CD1c-positive myeloid dendritic cell (primary cell): ENCODE data around the gene ERLEC1.
"Not testable (repeated sequence)": the region's sequence is repeated elsewhere in the genome, so short reads cannot be mapped to it uniquely, and the experiment has no call there.

Source experiments
- DNase-seq: peaks from one replicate; pipeline ENCODE4 v3.0.0-alpha.2; 2016; ENCODE audit errors: extremely low spot score

The ERLEC1 gene

GRCh38 chr2:53829273-53829979 lies 42.6 kb downstream of the ERLEC1 start:
- DNase-seq: no peak

GRCh38 chr2:53829980-53830290 lies 43.1 kb downstream of the ERLEC1 start:
- DNase-seq: not testable (repeated sequence)

DNA sequence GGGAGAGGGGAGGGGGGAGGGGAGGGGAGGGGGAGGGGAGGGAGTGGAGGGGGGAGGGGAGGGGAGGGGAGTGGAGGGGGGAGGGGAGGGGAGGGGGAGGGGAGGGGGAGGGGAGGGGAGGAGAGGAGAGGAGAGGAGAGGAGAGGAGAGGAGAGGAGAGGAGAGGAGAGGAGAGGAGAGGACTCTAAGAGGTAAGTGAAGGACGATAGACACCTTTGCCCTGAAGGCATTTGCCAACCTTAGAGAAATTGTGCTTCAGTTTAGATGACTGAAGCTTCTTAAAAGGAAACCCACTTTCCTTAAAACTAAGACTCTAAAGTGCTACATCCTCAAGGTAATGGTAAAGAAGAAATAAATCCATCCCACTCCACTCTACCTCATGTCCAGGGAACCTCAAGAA lies 53.7 kb downstream of the ERLEC1 start:
- no peak for DNase-seq

GRCh38 chr2:53841651-53842050 lies 54.8 kb downstream of the ERLEC1 start:
- not testable (repeated sequence) for DNase-seq

GRCh38 chr2:53842891-53843290 lies 56.0 kb downstream of the ERLEC1 start:
- DNase-seq: no peak

GRCh38 chr2:53843595-53843994 lies 56.8 kb downstream of the ERLEC1 start:
- no peak for DNase-seq

GRCh38 chr2:53848062-53848461 lies 61.2 kb downstream of the ERLEC1 start:
- DNase-seq: no peak

DNA sequence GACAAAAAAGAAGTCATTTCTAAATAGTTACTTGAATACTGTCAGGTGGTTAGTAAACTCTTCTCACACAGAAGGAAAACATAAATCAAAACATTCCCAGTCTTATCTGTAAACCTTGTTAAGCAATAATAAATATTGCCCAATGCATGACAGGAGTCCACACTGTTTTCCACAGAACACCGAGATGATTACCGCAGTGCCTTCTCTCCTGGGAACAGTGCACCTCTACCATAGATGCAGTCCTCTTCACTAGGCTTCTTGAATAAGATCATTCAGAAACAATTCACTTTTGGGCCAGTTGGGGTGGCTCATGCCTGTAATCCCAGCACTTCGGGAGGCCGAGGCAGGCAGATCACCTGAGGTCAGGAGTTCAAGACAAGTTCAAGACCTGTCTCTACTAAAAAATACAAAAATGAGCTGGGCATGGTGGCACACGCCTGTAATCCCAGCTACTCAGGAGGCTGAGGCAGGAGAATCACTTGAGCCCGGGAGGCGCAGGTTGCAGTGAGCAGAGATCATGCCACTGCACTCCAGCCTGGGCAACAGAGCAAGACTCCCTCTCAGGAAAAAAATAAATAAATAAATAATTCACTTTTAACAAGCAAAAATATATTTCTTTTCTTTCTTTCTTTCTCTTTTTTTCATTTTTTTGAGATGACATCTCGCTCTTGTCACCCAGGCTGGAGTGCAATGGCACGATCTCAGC lies 64.4 kb downstream of the ERLEC1 start:
- not testable (repeated sequence) for DNase-seq

DNA sequence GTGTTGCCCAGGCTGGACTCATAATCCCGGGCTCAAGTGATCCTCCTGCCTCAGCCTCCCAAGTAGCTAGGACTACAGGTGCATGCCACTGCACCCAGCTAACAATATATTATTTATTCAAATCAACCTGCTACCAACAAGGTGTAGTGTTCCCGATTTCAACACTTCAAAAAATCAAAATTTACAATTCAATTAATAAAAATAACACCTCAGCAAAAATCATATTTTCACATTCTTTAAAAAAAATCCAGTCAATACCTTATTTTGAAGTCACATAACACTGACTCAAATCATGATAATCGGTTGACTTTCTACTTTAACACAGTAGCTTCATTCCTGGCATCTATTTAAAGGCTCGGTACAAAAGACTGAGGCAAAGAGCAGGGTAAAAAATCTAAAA lies 65.7 kb downstream of the ERLEC1 start:
- no peak for DNase-seq

DNA sequence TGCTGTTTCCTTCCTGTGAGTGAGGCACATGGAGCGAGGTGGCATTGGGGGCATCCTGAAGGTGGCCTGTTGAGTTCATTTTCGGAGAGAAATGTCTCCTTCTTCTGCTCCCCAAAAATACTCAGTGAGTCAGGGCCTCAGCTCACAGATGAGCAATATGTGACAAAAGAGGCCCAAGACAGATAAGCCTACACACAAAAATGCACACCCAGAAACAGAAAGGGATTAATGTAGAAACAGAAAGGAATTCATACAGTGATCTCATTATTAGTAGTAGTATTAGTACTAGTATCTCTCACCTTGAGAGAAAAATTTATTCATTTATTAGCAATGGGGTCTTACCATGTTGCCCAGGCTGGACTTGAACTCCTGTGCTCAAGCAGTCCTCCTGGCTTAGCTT lies 67.8 kb downstream of the ERLEC1 start:
- DNase-seq: no peak

DNA sequence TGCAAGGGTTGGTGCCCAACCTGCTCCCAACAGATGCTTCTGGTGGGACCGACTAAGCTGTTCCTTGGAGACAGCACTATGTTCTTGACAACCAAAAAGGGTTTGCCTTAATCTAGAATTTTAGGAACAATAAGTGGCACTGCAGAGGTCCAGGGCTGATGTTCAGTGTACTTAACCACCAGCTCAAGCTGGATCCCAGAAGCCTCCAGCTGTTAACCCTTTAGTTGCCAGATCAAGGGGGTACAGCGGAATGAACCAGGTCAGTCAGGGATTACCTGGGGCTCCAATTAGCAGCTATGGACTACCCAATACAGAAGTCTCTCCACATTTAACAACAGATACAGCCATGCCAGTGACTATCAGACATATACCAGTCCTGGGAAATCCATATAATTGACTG lies 69.4 kb downstream of the ERLEC1 start:
- DNase-seq: no peak

DNA sequence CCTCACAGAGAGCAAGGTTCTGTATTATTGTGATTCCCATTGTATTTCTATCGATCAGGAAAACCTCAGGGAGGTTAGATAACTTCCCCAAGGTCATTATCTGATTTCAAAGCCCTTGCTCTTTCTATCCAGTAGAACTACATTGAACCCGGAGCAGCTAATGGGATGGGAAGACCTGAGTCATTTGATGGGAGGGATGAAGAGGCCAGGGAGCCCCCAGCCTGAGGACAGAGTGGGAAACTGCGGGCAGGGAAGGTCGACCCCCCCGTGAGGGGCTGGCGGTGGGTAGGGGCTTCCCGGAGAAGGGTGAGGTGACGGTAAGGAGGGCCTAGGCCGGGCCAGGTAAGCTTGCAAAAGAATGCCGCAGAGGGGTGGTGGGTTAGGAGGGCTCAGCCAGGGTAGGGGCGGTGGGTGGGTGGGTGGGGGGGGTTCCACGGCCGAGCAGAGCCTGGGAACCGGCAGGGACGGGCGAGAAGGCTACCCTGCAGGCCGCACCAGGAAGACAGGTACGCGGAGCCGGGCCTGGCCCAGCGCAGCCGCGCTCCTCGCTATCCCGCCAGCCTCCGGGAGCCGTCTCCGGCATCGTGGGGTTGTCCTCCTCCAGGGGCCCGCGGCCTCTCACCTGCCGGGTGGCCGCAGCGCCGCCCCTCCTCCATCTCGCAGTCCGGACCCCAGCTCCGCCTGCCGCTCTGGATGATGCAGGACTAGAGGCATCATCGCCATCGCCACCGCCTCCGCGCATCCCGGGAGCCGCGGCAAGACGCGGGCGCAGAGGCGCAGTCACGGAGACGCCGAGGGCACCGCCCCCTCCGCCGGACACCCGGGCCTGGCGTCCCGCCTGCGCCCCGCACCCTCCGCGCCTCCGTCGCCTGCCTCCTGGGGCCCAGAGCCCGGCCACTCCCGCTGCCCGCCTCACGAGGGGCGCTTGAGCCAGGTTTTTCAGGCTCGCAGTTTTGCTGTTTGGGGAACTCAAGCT lies 72.7 kb downstream of the ERLEC1 start, which contains the start of gene GPR75:
Gene GPR75, minus strand, starts transcription at position 762 of the 976 bp plus-strand sequence. CDS start 5,211 bp downstream, outside the sequence.
- no peak for DNase-seq

GRCh38 chr2:53861824-53862223 lies 75.0 kb downstream of the ERLEC1 start:
- no peak for DNase-seq

DNA sequence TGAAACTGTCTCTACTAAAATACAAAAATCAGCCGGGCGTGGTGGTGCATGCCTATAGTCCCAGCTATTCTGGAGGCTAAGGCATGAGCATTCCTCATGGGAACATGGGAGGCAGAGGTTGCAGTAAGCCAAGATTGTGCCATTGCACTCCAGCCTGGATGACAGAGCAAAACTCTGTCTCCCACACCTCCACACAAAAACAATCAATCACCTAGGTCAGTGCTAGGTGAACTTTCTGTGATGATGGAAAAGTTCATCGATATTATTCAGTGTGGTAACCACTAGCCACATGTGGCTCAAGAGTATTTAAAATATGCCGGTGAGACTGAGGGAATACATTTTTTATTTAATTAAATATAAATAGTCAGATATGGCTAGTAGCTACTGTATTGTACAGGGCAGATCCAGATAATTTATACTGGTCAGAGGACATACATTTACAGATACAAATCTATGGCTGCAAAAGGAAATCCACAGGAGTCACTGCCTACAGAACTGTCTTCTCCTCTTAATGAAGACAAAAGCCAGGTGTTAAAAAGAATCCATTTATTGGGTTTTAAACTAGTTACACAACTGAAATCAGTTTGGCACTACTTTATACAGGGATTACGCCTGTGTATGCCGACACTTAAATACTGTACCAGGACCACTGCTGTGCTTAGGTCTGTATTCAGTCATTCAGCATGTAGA lies 76.8 kb downstream of the ERLEC1 start:
- no peak for DNase-seq

DNA sequence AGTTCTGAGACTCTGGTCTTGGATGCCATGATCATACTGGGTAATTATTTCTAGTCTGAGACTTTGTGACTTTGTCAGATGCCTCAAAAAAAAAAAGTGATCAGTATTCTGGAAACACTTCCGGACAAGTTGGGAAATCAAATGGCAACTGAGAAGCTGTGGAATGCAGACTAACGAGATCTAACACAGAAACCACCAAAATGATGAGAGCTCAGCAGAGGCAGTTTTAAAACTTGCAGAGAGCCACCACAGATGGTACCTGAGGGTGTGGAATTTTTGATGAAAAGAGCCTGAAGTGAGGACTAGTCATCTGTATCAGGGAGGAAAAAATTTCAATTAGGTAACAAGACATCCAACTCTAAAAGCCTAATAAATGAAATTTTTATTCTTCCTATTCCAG lies 78.4 kb downstream of the ERLEC1 start:
- no peak for DNase-seq

GRCh38 chr2:53865962-53866361 lies 79.1 kb downstream of the ERLEC1 start:
- DNase-seq: no peak

DNA sequence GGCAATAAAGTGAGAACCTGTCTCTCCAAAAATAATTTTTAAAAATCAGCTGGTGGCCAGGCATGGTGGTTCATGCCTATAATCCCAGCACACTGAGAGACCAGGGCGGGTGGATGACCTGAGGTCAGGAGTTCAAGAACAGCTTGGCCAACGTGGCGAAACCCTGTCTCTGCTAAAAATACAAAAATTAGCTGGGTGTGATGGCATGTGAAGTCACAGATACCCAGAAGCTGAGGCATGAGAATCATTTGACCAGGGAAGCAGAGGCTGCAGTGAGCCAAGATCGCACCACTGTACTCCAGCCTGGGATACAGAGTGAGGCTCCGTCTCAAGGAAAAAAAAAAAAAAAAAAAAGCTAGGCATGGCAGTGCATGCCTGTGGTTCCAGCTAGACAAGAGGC lies 80.3 kb downstream of the ERLEC1 start:
- DNase-seq: no peak

DNA sequence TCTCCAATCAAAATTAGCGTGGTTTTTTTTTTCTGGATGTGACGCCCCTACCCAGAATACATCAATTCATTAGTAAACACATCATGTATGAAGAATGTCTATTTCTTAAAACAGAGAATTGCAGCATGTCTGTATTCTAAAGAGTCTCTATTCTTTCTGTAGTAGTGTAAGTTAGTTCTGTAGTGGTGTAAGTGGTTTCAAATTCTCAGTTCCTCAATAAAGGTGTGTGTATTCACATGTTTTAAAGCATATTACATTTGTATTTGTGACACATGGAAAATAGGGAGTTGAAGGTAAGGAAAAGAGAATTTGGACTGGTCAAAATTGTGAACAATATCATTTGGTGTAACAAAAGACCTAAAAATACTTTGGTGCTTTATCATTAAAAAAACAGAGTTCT lies 80.9 kb downstream of the ERLEC1 start:
- no peak for DNase-seq
